Spleen (tissue), 11 donors: ENCODE results near the gene SLC52A1. TPM values are rescaled to one million over a fixed set of nuclear protein-coding genes. Genes with fewer than 3 reads are reported as not detected.

ENCODE experiments used
- DNase-seq: peaks from one replicate; pipeline ENCODE4 v3.0.0-alpha.2; 2020
- H3K27ac ChIP-seq, 8 donors: fragments of 200-600 bp; sonication (generic) in 7 of 8; 1 replicate in 4 of 8; 2 replicates in 4 of 8; pipeline versions ENCODE4 v1.5.0 to v1.8.0; 2016 to 2021; ENCODE audit warnings: inconsistent platforms in 4 of 8, mild to moderate bottlenecking in 4 of 8, moderate library complexity in 1 of 8
- H3K27me3 ChIP-seq, 7 donors: fragments of 200-600 bp; sonication (generic) in 6 of 7; replicated peaks in 1 of 7; 1 replicate in 4 of 7; 2 replicates in 3 of 7; pipeline versions ENCODE4 v1.5.0 to v1.8.0; 2016 to 2021; ENCODE audit warnings: inconsistent platforms in 3 of 7, mild to moderate bottlenecking in 1 of 7
- H3K36me3 ChIP-seq, 6 donors: fragments of 200-600 bp; sonication (generic) in 5 of 6; 1 replicate in 4 of 6; 2 replicates in 2 of 6; pipeline versions ENCODE4 v1.5.0 to v1.8.0; 2016 to 2021; ENCODE audit warnings: inconsistent platforms in 2 of 6
- H3K4me1 ChIP-seq, 6 donors: fragments of 200-600 bp; sonication (generic) in 5 of 6; 1 replicate in 3 of 6; 2 replicates in 3 of 6; pipeline versions ENCODE4 v1.5.0 to v1.8.0; 2016 to 2021; ENCODE audit warnings: inconsistent platforms in 3 of 6
- H3K4me3 ChIP-seq, 8 donors: fragments of 200-600 bp; sonication (generic) in 7 of 8; 1 replicate in 4 of 8; 2 replicates in 4 of 8; pipeline versions ENCODE4 v1.5.0 to v1.8.0; 2016 to 2021; ENCODE audit warnings: inconsistent platforms in 4 of 8, mild to moderate bottlenecking in 4 of 8, moderate library complexity in 2 of 8
- H3K9me3 ChIP-seq, 8 donors: fragments of 200-600 bp; sonication (generic) in 7 of 8; 1 replicate in 4 of 8; 2 replicates in 4 of 8; pipeline versions ENCODE4 v1.5.0 to v1.8.0; 2016 to 2021; ENCODE audit warnings: inconsistent platforms in 4 of 8
- CTCF ChIP-seq, 11 experiments: fragments of 200-600 bp in 7 of 11; fragments of 450-650 bp in 4 of 11; sonication (generic) in 4 of 11; IDR thresholded peaks in 8 of 11; conservative IDR thresholded peaks in 3 of 11; 1 replicate in 7 of 11; 2 replicates in 4 of 11; pipeline versions ENCODE4 v1.4.0 to v1.8.0; 2016 to 2021; ENCODE audit warnings: antibody characterized with exemption in 11 of 11, inconsistent platforms in 4 of 11, mild to moderate bottlenecking in 1 of 11
- POLR2A ChIP-seq, 3 donors: fragments of 450-650 bp; IDR thresholded peaks; one replicate each; pipeline ENCODE4 v1.5.1; 2017; ENCODE audit warnings: antibody characterized with exemption in 3 of 3, mild to moderate bottlenecking in 1 of 3
- POLR2AphosphoS5 ChIP-seq, 3 donors: sonication (generic); formaldehyde crosslinking; IDR thresholded peaks; one replicate each; pipeline ENCODE4 v1.5.1; 2017; ENCODE audit warnings: antibody characterized with exemption in 3 of 3
- WGBS, 5 donors: extraction: QIAGEN DNeasy Blood & Tissue Kit in 3 of 5; methylation state at CpG; one replicate each; pipeline versions ENCODE4 v1.1.5 to v1.1.7; 2013 to 2018; 5-methylcytosine and 5-hydroxymethylcytosine counted together
- intact Hi-C: fragments of 100-400 bp; cut with DNase I; formaldehyde crosslinking; loops from one replicate; pipeline ENCODE4 v1.15.0; 2023; ENCODE audit warnings: low total_unique reads
- polyA plus RNA-seq, 3 donors: library from polyadenylated mRNA; stranded (reverse); fragments of 200-250 nt; gene quantifications; one replicate each; pipeline ENCODE4 v1.2.1, GENCODE V29; 2013
- total RNA-seq, 7 donors: library from RNA; depleted of rRNA in 3 of 7; stranded (reverse); fragments of >200 nt in 3 of 7; fragmentation: NEBNext Ultra II Directional in 4 of 7; extraction: Animal tissue kit (Norgen Biotek cat#: 25700) in 4 of 7; gene quantifications; one replicate each; pipeline versions ENCODE4 v1.1.0 to v1.2.1, GENCODE V29; 2016 to 2021
- donor health status: healthy with polysubstance abuse.
- donor health status: DM: no; HTN: no; CAD: no; lungs with moderate emphysema.
- donor health status: DM: no; HTN: no; CAD: no.
- donor health status: Bipolar disorder and iron deficiency.
- donor health status: healthy.
- donor health status: DM: no; HTN: no; CAD: no.
- donor health status: DM: yes; HTN: yes; CAD: no.

SLC52A1 gene
- total and polyA plus RNA-seq, 10 donors = 0.06 to 2.0 (median 0.50) TPM

GRCh38 chr17:5042157-5043022, 7.2 kb upstream of the SLC52A1 start:
- Histone ChIP-seq H3K9me3 (no peaks in the 10 kb centered on the region), H3K27me3 (no peaks in the 10 kb centered on the region), H3K4me3 (peak overlapping the region in 4 of 8 donors; percentile 13 to 52 (median 25)), H3K27ac (peak overlapping the region in 5 of 8 donors; percentile 10 to 69 (median 55)), H3K36me3 (no peaks in the 10 kb centered on the region), H3K4me1 (peaks cover 0 to 25% (median 2%) of the 10 kb centered on the region in 6 donors)
- no peak for DNase-seq
- TF ChIP-seq POLR2A (IDR thresholded peaks at IDR 0.05) (no peak), POLR2AphosphoS5 (IDR thresholded peaks at IDR 0.05) (peak in 1 of 3 donors; percentile 15)
- 74 to 81% (median 78%) methylated on average over 15 of the region's 15 CpGs for WGBS, 5 donors
- intact Hi-C loops = no loop called here

GRCh38 chr17:5034651-5035050, 575 bp downstream of the SLC52A1 start:
- intact Hi-C loops = no loop called here
- Histone ChIP-seq H3K27ac (no peak overlapping the region), H3K36me3 (no peaks in the 10 kb centered on the region), H3K4me1 (peaks cover 7 to 48% (median 28%) of the 10 kb centered on the region in 6 donors), H3K27me3 (peaks cover 0 to 29% (median 6%) of the 10 kb centered on the region in 7 donors), H3K9me3 (no peaks in the 10 kb centered on the region), H3K4me3 (no peak overlapping the region)
- WGBS, 5 donors = 89 to 95% (median 91%) methylated on average over 14 of the region's 14 CpGs
- DNase-seq = no peak
- TF ChIP-seq CTCF (IDR thresholded peaks at IDR 0.05 in 8 of 11, conservative IDR thresholded peaks at IDR 0.05 in 3 of 11) (no peak), POLR2AphosphoS5 (IDR thresholded peaks at IDR 0.05) (no peak), POLR2A (IDR thresholded peaks at IDR 0.05) (no peak)

GRCh38 chr17:5034063-5034462, 1.2 kb downstream of the SLC52A1 start:
- Histone ChIP-seq H3K27me3 (peaks cover 0 to 29% (median 6%) of the 10 kb centered on the region in 7 donors), H3K4me1 (peaks cover 7 to 51% (median 29%) of the 10 kb centered on the region in 6 donors), H3K4me3 (no peak overlapping the region), H3K9me3 (no peaks in the 10 kb centered on the region), H3K36me3 (no peaks in the 10 kb centered on the region), H3K27ac (no peak overlapping the region)
- WGBS, 5 donors = 90 to 96% (median 91%) methylated on average over 2 to 5 of the region's 5 CpGs
- DNase-seq = no peak
- intact Hi-C loops = no loop called here
- no peak for TF ChIP-seq POLR2A (IDR thresholded peaks at IDR 0.05)
- no peak for TF ChIP-seq POLR2AphosphoS5 (IDR thresholded peaks at IDR 0.05)
- TF ChIP-seq CTCF (IDR thresholded peaks at IDR 0.05 in 8 of 11, conservative IDR thresholded peaks at IDR 0.05 in 3 of 11) = no peak

GRCh38 chr17:5033352-5034015, 1.7 kb downstream of the SLC52A1 start:
- peaks cover 7 to 51% (median 29%) of the 10 kb centered on the region in 6 donors for H3K4me1 ChIP-seq
- no peak overlapping the region for H3K27ac ChIP-seq
- peaks cover 0 to 29% (median 6%) of the 10 kb centered on the region in 7 donors for H3K27me3 ChIP-seq
- H3K36me3 ChIP-seq = no peaks in the 10 kb centered on the region
- intact Hi-C loops = no loop called here
- no peak for DNase-seq
- H3K4me3 ChIP-seq = no peak overlapping the region
- H3K9me3 ChIP-seq = no peaks in the 10 kb centered on the region
- TF ChIP-seq POLR2A (IDR thresholded peaks at IDR 0.05) = no peak
- TF ChIP-seq CTCF (IDR thresholded peaks at IDR 0.05 in 8 of 11, conservative IDR thresholded peaks at IDR 0.05 in 3 of 11) = no peak
- TF ChIP-seq POLR2AphosphoS5 (IDR thresholded peaks at IDR 0.05) = no peak
- 71 to 92% (median 82%) methylated on average over 13 of the region's 13 CpGs for WGBS, 5 donors
